ENCODE data around the gene MACROD1.

MACROD1 gene

GRCh38 chr11:64141081-64141783, 24.7 kb downstream of the MACROD1 start:
- H3K4me1 ChIP-seq (ENCODE audit: control insufficient read depth, insufficient read depth, low read length, poor library complexity, severe bottlenecking), result no peaks in the 10 kb centered on the region
- H3K36me3 ChIP-seq (ENCODE audit: control insufficient read depth, insufficient read depth, low read length), result no peaks in the 10 kb centered on the region
- no peak for DNase-seq
- H3K9me3 ChIP-seq (ENCODE audit: control insufficient read depth, low read length), result no peaks in the 10 kb centered on the region
- no peak overlapping the region for H3K27ac ChIP-seq (ENCODE audit: insufficient read depth, low read length, poor library complexity, severe bottlenecking)
- H3K4me3 ChIP-seq (ENCODE audit: insufficient read depth, low read depth, low read length, poor library complexity, severe bottlenecking), result no peak overlapping the region
- H3K27me3 ChIP-seq (replicated peaks; ENCODE audit: control insufficient read depth, insufficient read depth, low read length, poor library complexity, severe bottlenecking), result no peaks in the 10 kb centered on the region

GRCh38 chr11:64140082-64140481, 25.8 kb downstream of the MACROD1 start:
- DNase-seq, result no peak

GRCh38 chr11:64139049-64139448, 26.9 kb downstream of the MACROD1 start:
- no peaks in the 10 kb centered on the region for H3K9me3 ChIP-seq (ENCODE audit: control insufficient read depth, low read length)
- no peak overlapping the region for H3K4me3 ChIP-seq (ENCODE audit: insufficient read depth, low read depth, low read length, poor library complexity, severe bottlenecking)
- no peaks in the 10 kb centered on the region for H3K36me3 ChIP-seq (ENCODE audit: control insufficient read depth, insufficient read depth, low read length)
- no peaks in the 10 kb centered on the region for H3K27me3 ChIP-seq (replicated peaks; ENCODE audit: control insufficient read depth, insufficient read depth, low read length, poor library complexity, severe bottlenecking)
- DNase-seq, result no peak
- no peak overlapping the region for H3K27ac ChIP-seq (ENCODE audit: insufficient read depth, low read length, poor library complexity, severe bottlenecking)
- H3K4me1 ChIP-seq (ENCODE audit: control insufficient read depth, insufficient read depth, low read length, poor library complexity, severe bottlenecking), result no peaks in the 10 kb centered on the region

More at GRCh38 chr11:64140082-64140481, 25.8 kb downstream of the MACROD1 start:
- Histone ChIP-seq H3K4me3 (ENCODE audit: insufficient read depth, low read depth, low read length, poor library complexity, severe bottlenecking) (no peak overlapping the region), H3K27ac (ENCODE audit: insufficient read depth, low read length, poor library complexity, severe bottlenecking) (no peak overlapping the region), H3K4me1 (ENCODE audit: control insufficient read depth, insufficient read depth, low read length, poor library complexity, severe bottlenecking) (no peaks in the 10 kb centered on the region), H3K27me3 (replicated peaks; ENCODE audit: control insufficient read depth, insufficient read depth, low read length, poor library complexity, severe bottlenecking) (no peaks in the 10 kb centered on the region), H3K9me3 (ENCODE audit: control insufficient read depth, low read length) (no peaks in the 10 kb centered on the region), H3K36me3 (ENCODE audit: control insufficient read depth, insufficient read depth, low read length) (no peaks in the 10 kb centered on the region)

- Histone ChIP-seq H3K4me1 (ENCODE audit: control insufficient read depth, insufficient read depth, low read length, poor library complexity, severe bottlenecking) (no peaks in the 10 kb centered on the region), H3K27me3 (replicated peaks; ENCODE audit: control insufficient read depth, insufficient read depth, low read length, poor library complexity, severe bottlenecking) (no peaks in the 10 kb centered on the region), H3K4me3 (ENCODE audit: insufficient read depth, low read depth, low read length, poor library complexity, severe bottlenecking) (no peak overlapping the region), H3K9me3 (ENCODE audit: control insufficient read depth, low read length) (no peaks in the 10 kb centered on the region), H3K36me3 (ENCODE audit: control insufficient read depth, insufficient read depth, low read length) (no peaks in the 10 kb centered on the region), H3K27ac (ENCODE audit: insufficient read depth, low read length, poor library complexity, severe bottlenecking) (no peak overlapping the region)
- no peak for DNase-seq
These were observed 27.5 kb downstream of the MACROD1 start for GRCh38 chr11:64138398-64138797.

GRCh38 chr11:64136765-64137441, 29.0 kb downstream of the MACROD1 start:
- Histone ChIP-seq H3K27ac (ENCODE audit: insufficient read depth, low read length, poor library complexity, severe bottlenecking) (no peak overlapping the region), H3K27me3 (replicated peaks; ENCODE audit: control insufficient read depth, insufficient read depth, low read length, poor library complexity, severe bottlenecking) (no peaks in the 10 kb centered on the region), H3K4me1 (ENCODE audit: control insufficient read depth, insufficient read depth, low read length, poor library complexity, severe bottlenecking) (no peaks in the 10 kb centered on the region), H3K4me3 (ENCODE audit: insufficient read depth, low read depth, low read length, poor library complexity, severe bottlenecking) (no peak overlapping the region), H3K9me3 (ENCODE audit: control insufficient read depth, low read length) (no peaks in the 10 kb centered on the region), H3K36me3 (ENCODE audit: control insufficient read depth, insufficient read depth, low read length) (no peaks in the 10 kb centered on the region)
- no peak for DNase-seq

- DNase-seq, result no peak
These were observed 30.2 kb downstream of the MACROD1 start for GRCh38 chr11:64135711-64136110.

GRCh38 chr11:64134963-64135362, 30.9 kb downstream of the MACROD1 start:
- Histone ChIP-seq H3K4me1 (ENCODE audit: control insufficient read depth, insufficient read depth, low read length, poor library complexity, severe bottlenecking) (no peaks in the 10 kb centered on the region), H3K9me3 (ENCODE audit: control insufficient read depth, low read length) (no peaks in the 10 kb centered on the region), H3K36me3 (ENCODE audit: control insufficient read depth, insufficient read depth, low read length) (no peaks in the 10 kb centered on the region), H3K27me3 (replicated peaks; ENCODE audit: control insufficient read depth, insufficient read depth, low read length, poor library complexity, severe bottlenecking) (no peaks in the 10 kb centered on the region), H3K27ac (ENCODE audit: insufficient read depth, low read length, poor library complexity, severe bottlenecking) (no peak overlapping the region), H3K4me3 (ENCODE audit: insufficient read depth, low read depth, low read length, poor library complexity, severe bottlenecking) (no peak overlapping the region)
- DNase-seq, result no peak

More at GRCh38 chr11:64135711-64136110, 30.2 kb downstream of the MACROD1 start:
- Histone ChIP-seq H3K4me1 (ENCODE audit: control insufficient read depth, insufficient read depth, low read length, poor library complexity, severe bottlenecking) (no peaks in the 10 kb centered on the region), H3K9me3 (ENCODE audit: control insufficient read depth, low read length) (no peaks in the 10 kb centered on the region), H3K27me3 (replicated peaks; ENCODE audit: control insufficient read depth, insufficient read depth, low read length, poor library complexity, severe bottlenecking) (no peaks in the 10 kb centered on the region), H3K27ac (ENCODE audit: insufficient read depth, low read length, poor library complexity, severe bottlenecking) (no peak overlapping the region), H3K36me3 (ENCODE audit: control insufficient read depth, insufficient read depth, low read length) (no peaks in the 10 kb centered on the region), H3K4me3 (ENCODE audit: insufficient read depth, low read depth, low read length, poor library complexity, severe bottlenecking) (no peak overlapping the region)

GRCh38 chr11:64132982-64133705, 32.8 kb downstream of the MACROD1 start:
- Histone ChIP-seq H3K27ac (ENCODE audit: insufficient read depth, low read length, poor library complexity, severe bottlenecking) (no peak overlapping the region), H3K36me3 (ENCODE audit: control insufficient read depth, insufficient read depth, low read length) (no peaks in the 10 kb centered on the region), H3K27me3 (replicated peaks; ENCODE audit: control insufficient read depth, insufficient read depth, low read length, poor library complexity, severe bottlenecking) (no peaks in the 10 kb centered on the region)

GRCh38 chr11:64132191-64132771, 33.6 kb downstream of the MACROD1 start:
- no peaks in the 10 kb centered on the region for H3K4me1 ChIP-seq (ENCODE audit: control insufficient read depth, insufficient read depth, low read length, poor library complexity, severe bottlenecking)
- DNase-seq, result no peak
- H3K27ac ChIP-seq (ENCODE audit: insufficient read depth, low read length, poor library complexity, severe bottlenecking), result no peak overlapping the region
- H3K4me3 ChIP-seq (ENCODE audit: insufficient read depth, low read depth, low read length, poor library complexity, severe bottlenecking), result no peak overlapping the region
- no peaks in the 10 kb centered on the region for H3K36me3 ChIP-seq (ENCODE audit: control insufficient read depth, insufficient read depth, low read length)
- no peaks in the 10 kb centered on the region for H3K27me3 ChIP-seq (replicated peaks; ENCODE audit: control insufficient read depth, insufficient read depth, low read length, poor library complexity, severe bottlenecking)
- no peaks in the 10 kb centered on the region for H3K9me3 ChIP-seq (ENCODE audit: control insufficient read depth, low read length)

More at GRCh38 chr11:64132982-64133705, 32.8 kb downstream of the MACROD1 start:
- DNase-seq, result no peak
- H3K9me3 ChIP-seq (ENCODE audit: control insufficient read depth, low read length), result no peaks in the 10 kb centered on the region
- no peak overlapping the region for H3K4me3 ChIP-seq (ENCODE audit: insufficient read depth, low read depth, low read length, poor library complexity, severe bottlenecking)
- no peaks in the 10 kb centered on the region for H3K4me1 ChIP-seq (ENCODE audit: control insufficient read depth, insufficient read depth, low read length, poor library complexity, severe bottlenecking)

Measured in effector memory CD4-positive, alpha-beta T cell (primary cell).